BE2C (cell line): Measurements from ENCODE around the gene TBC1D4.

ENCODE experiments used
- DNase-seq: peaks from one replicate; pipeline ENCODE4 v3.0.0-alpha.2; 2020
- H3K27me3 ChIP-seq: fragments of 250-450 bp; sonication (Bioruptor Pico); 2 replicates; pipeline ENCODE4 v1.5.1; 2020; ENCODE audit warnings: mild to moderate bottlenecking
- H3K36me3 ChIP-seq: fragments of 250-450 bp; sonication (Bioruptor Pico); 2 replicates; pipeline ENCODE4 v1.5.1; 2020; ENCODE audit warnings: mild to moderate bottlenecking
- H3K4me1 ChIP-seq: fragments of 250-450 bp; sonication (Bioruptor Pico); 2 replicates; pipeline ENCODE4 v1.5.1; 2020
- H3K4me3 ChIP-seq: 2 replicates; pipeline ENCODE4 v1.5.1; 2011; ENCODE audit warnings: low read depth, low read length
- H3K9me3 ChIP-seq: fragments of 250-450 bp; sonication (Bioruptor Pico); 2 replicates; pipeline ENCODE4 v1.5.1; 2020
- CTCF ChIP-seq: IDR thresholded peaks from 2 replicates; pipeline ENCODE4 v1.5.1; 2012; ENCODE audit warnings: mild to moderate bottlenecking, low read depth, low read length

TBC1D4 gene

GRCh38 chr13:75390229-75390628, 91.7 kb downstream of the TBC1D4 start:
- no peak for DNase-seq
- Histone ChIP-seq H3K36me3 (no peaks in the 10 kb centered on the region), H3K4me1 (peaks cover 4% of the 10 kb centered on the region; the same call in 1 of the 2 replicates), H3K27me3 (no peaks in the 10 kb centered on the region), H3K9me3 (no peaks in the 10 kb centered on the region), H3K4me3 (no peak overlapping the region)
- no peak for TF ChIP-seq CTCF

- Histone ChIP-seq H3K36me3 (no peaks in the 10 kb centered on the region), H3K9me3 (no peaks in the 10 kb centered on the region), H3K4me1 (peaks cover 4% of the 10 kb centered on the region; the same call in 1 of the 2 replicates), H3K27me3 (no peaks in the 10 kb centered on the region), H3K4me3 (no peak overlapping the region)
- TF ChIP-seq CTCF: no peak
- DNase-seq: no peak
Observed at GRCh38 chr13:75385708-75386083, 96.3 kb downstream of the TBC1D4 start.

GRCh38 chr13:75384879-75385707, 96.9 kb downstream of the TBC1D4 start:
- DNase-seq: no peak
- no peaks in the 10 kb centered on the region for H3K27me3 ChIP-seq
- H3K4me1 ChIP-seq: peaks cover 4% of the 10 kb centered on the region; the same call in 1 of the 2 replicates
- no peaks in the 10 kb centered on the region for H3K9me3 ChIP-seq
- no peak overlapping the region for H3K4me3 ChIP-seq
- H3K36me3 ChIP-seq: no peaks in the 10 kb centered on the region
- no peak for TF ChIP-seq CTCF

GRCh38 chr13:75383064-75383715, 98.8 kb downstream of the TBC1D4 start:
- no peak overlapping the region for H3K4me3 ChIP-seq
- no peaks in the 10 kb centered on the region for H3K9me3 ChIP-seq
- no peak for DNase-seq
- no peak for TF ChIP-seq CTCF
- H3K4me1 ChIP-seq: peaks cover 10% of the 10 kb centered on the region
- no peaks in the 10 kb centered on the region for H3K27me3 ChIP-seq
- H3K36me3 ChIP-seq: no peaks in the 10 kb centered on the region

GRCh38 chr13:75378301-75378700, 103.7 kb downstream of the TBC1D4 start:
- no peak overlapping the region for H3K4me3 ChIP-seq
- TF ChIP-seq CTCF: no peak
- no peaks in the 10 kb centered on the region for H3K36me3 ChIP-seq
- H3K4me1 ChIP-seq: peaks cover 16% of the 10 kb centered on the region
- H3K9me3 ChIP-seq: no peaks in the 10 kb centered on the region
- DNase-seq: no peak
- no peaks in the 10 kb centered on the region for H3K27me3 ChIP-seq
